ENCODE data around the gene GJB4.
"Not testable (repeated sequence)": the region's sequence is repeated elsewhere in the genome, so short reads cannot be mapped to it uniquely, and the experiment has no call there.

Gene GJB4

DNA sequence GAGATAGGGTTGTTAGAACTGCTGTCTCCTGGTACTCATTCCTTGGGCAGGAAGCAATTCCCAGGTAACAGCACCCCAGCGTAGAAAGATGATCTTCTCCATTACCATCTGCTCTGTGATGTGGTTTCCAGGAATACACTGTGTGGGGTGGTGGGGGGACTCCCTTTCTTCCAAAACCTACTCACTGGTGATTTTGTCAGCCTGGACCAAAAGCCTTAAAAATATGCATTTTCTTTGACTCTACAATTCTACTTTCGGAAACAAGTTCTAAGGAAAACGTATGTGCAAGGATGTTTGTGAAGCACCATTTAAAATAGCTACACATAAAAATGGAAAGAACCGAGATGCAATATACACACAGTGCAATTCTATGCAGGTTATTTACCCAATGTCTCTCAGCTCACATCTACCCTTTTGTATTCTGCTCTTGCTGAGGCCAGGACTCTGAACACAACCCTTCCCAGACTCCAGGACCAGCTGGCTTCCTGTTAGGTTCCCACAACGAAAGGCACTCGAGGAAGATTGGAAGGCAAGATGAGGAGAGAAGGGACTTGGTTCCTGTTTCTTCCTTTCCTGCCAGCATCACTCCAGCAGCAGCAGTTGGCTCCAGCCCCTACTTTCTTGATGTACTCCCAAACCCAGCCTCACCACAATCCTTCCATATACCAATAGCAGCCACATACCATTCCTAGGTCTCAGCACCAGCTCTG lies 37.7 kb upstream of the GJB4 start:
- Histone ChIP-seq H3K27ac (no peak overlapping the region), H3K4me3 (no peak overlapping the region), H3K9ac (ENCODE audit: insufficient read length) (no peak overlapping the region), H3K36me3 (ENCODE audit: insufficient read depth, low read length) (no peaks in the 10 kb centered on the region), H3K9me3 (ENCODE audit: low read depth, low read length) (no peaks in the 10 kb centered on the region)
- TF ChIP-seq POLR2AphosphoS5 (IDR thresholded peaks at IDR 0.05; ENCODE audit: borderline replicate concordance, low read depth, low read length) (no peak), EZH2 (IDR thresholded peaks at IDR 0.05) (no peak), FOXP2 (optimal IDR thresholded peaks at IDR 0.05; ENCODE audit: control extremely low read depth, extremely low read length, insufficient read depth) (no peak)
- DNase-seq (ENCODE audit: low read depth, low spot score) = no peak

DNA sequence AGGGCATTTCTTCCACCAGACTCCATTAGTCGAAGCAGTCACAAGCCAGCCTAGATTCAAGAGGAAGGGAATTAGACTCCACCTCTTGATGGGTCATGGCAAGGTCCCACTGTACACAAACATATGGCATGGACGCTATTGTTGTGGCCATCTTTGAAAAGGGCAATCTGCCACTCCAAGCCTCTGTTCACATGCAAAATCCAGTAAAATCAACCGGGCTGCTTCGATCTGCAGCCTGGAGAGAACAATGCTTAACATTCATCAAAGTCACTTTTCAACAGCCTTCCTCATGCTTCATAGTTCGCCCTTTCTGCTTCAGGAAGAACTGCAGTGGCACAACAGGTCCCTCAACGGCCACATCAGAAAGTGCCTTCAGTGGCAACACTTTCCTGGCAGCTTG lies 32.7 kb upstream of the GJB4 start:
- Histone ChIP-seq H3K4me3 (no peak overlapping the region), H3K27ac (no peak overlapping the region), H3K9ac (ENCODE audit: insufficient read length) (no peak overlapping the region), H3K9me3 (ENCODE audit: low read depth, low read length) (no peaks in the 10 kb centered on the region), H3K36me3 (ENCODE audit: insufficient read depth, low read length) (no peaks in the 10 kb centered on the region)
- no peak for DNase-seq (ENCODE audit: low read depth, low spot score)
- no peak for TF ChIP-seq FOXP2 (optimal IDR thresholded peaks at IDR 0.05; ENCODE audit: control extremely low read depth, extremely low read length, insufficient read depth)

DNA sequence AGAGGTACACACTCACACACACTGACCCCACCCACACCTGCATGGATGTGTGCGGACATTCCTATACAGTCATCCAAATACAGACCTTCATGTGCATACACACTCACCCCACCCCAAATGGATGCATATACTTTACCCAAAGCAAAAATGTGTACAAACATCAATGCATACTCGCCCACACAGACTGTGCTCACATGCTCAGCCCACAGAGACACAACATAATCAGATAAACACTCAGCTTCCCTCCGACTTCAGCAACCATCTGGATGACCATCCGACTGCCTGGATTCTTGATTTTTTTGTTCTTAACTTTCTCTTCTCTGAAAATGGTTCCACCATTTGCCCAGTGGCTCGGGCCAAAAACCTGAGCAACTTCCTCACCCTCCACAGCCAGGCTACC lies 29.1 kb upstream of the GJB4 start:
- Histone ChIP-seq H3K27ac (no peak overlapping the region), H3K9me3 (ENCODE audit: low read depth, low read length) (no peaks in the 10 kb centered on the region), H3K9ac (ENCODE audit: insufficient read length) (no peak overlapping the region), H3K36me3 (ENCODE audit: insufficient read depth, low read length) (no peaks in the 10 kb centered on the region), H3K4me3 (no peak overlapping the region)
- TF ChIP-seq POLR2AphosphoS5 (IDR thresholded peaks at IDR 0.05; ENCODE audit: borderline replicate concordance, low read depth, low read length) = no peak
- TF ChIP-seq FOXP2 (optimal IDR thresholded peaks at IDR 0.05; ENCODE audit: control extremely low read depth, extremely low read length, insufficient read depth) = no peak
- no peak for TF ChIP-seq EZH2 (IDR thresholded peaks at IDR 0.05)
- no peak for DNase-seq (ENCODE audit: low read depth, low spot score)

DNA sequence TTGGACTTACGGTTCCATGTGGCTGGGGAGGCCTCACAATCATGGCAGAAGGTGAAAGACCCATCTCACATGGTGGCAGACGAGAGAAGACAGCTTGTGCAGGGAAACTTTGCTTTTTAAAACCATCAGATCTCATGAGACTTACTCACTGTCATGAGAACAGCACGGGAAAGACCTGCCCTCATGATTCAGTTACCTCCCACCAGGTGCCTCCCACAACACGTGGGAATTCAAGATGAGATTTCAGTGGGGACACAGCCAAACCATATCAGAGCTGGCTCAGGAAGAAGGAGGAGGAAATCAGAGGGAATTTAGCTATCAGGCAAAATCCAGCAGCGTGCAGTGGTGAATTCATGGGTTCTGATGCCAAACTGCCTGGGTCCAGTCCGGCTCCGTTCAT lies 26.7 kb upstream of the GJB4 start:
- not testable (repeated sequence) for H3K9me3 ChIP-seq (ENCODE audit: low read depth, low read length); H3K4me3 ChIP-seq; H3K9ac ChIP-seq (ENCODE audit: insufficient read length); H3K27ac ChIP-seq; DNase-seq (ENCODE audit: low read depth, low spot score); H3K36me3 ChIP-seq (ENCODE audit: insufficient read depth, low read length)

DNA sequence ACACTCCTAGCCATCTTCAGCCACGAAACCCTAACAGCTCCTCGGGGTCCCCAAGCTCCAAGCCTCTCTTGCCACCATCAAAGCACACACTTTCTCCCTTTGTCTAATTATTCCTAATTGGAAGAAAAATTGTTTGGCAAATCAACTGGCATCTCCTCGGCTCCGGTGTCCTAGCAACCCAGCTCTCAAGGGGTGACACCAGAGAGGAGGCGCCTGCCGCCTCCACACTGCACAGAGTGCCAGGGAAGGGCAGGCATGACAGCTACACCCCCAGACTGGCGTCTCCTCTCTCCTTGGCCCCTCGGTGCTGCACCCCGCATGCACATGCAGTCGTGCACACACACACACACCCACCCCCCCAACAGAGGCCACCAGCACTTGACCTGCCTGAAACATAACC lies 22.8 kb upstream of the GJB4 start:
- Histone ChIP-seq H3K27ac (no peak overlapping the region), H3K9me3 (ENCODE audit: low read depth, low read length) (no peaks in the 10 kb centered on the region), H3K4me3 (no peak overlapping the region), H3K36me3 (ENCODE audit: insufficient read depth, low read length) (no peaks in the 10 kb centered on the region), H3K9ac (ENCODE audit: insufficient read length) (no peak overlapping the region)
- TF ChIP-seq POLR2AphosphoS5 (IDR thresholded peaks at IDR 0.05; ENCODE audit: borderline replicate concordance, low read depth, low read length) (no peak), EZH2 (IDR thresholded peaks at IDR 0.05) (no peak), FOXP2 (optimal IDR thresholded peaks at IDR 0.05; ENCODE audit: control extremely low read depth, extremely low read length, insufficient read depth) (no peak)
- DNase-seq (ENCODE audit: low read depth, low spot score) = no peak

DNA sequence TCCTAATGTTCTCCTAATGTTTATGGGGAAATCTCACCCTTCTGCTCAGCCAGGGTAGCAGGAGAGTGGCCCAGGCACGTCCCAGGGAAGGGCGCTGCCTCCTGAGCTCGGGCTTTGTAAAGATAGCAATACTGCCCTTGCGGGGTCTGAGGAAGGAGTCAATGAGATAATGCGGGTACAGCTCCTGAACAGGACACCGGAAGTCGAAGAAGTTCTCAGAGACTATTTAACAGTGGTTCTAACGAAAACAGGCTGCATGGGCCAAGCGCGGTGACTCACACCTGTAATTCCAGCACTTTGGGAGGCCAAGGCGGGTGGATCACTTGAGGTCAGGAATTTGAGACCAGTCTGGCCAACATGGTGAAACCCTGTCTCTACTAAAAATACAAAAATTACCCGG lies 22.3 kb upstream of the GJB4 start:
- H3K27ac ChIP-seq; H3K4me3 ChIP-seq; H3K9me3 ChIP-seq (ENCODE audit: low read depth, low read length); H3K36me3 ChIP-seq (ENCODE audit: insufficient read depth, low read length); H3K9ac ChIP-seq (ENCODE audit: insufficient read length); DNase-seq (ENCODE audit: low read depth, low spot score): not testable (repeated sequence)

DNA sequence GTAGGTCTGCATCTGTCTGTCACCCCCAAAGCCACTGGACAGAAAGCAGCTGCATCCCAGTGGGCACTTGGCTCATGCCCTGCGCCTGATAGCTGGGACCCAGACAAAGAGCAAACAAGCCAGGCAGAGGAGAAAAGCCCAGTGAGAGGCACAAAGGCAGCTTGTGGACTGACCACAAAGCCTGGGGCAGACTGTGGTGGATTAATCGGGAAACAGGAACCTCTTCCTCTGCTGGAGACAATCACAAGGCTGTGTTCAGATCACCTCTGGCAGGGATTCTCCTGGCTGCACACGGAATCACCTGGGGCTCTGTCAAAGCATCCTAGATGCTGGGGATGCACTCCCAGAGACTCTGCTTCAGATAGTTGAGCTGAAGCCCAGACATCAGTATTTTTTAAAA lies 19.9 kb upstream of the GJB4 start:
- no peak for TF ChIP-seq POLR2AphosphoS5 (IDR thresholded peaks at IDR 0.05; ENCODE audit: borderline replicate concordance, low read depth, low read length)
- no peak for TF ChIP-seq FOXP2 (optimal IDR thresholded peaks at IDR 0.05; ENCODE audit: control extremely low read depth, extremely low read length, insufficient read depth)
- no peak for TF ChIP-seq EZH2 (IDR thresholded peaks at IDR 0.05)
- H3K9ac ChIP-seq (ENCODE audit: insufficient read length) = no peak overlapping the region
- no peak overlapping the region for H3K4me3 ChIP-seq
- H3K9me3 ChIP-seq (ENCODE audit: low read depth, low read length) = no peaks in the 10 kb centered on the region
- DNase-seq (ENCODE audit: low read depth, low spot score) = no peak
- H3K36me3 ChIP-seq (ENCODE audit: insufficient read depth, low read length) = no peaks in the 10 kb centered on the region
- H3K27ac ChIP-seq = no peak overlapping the region

DNA sequence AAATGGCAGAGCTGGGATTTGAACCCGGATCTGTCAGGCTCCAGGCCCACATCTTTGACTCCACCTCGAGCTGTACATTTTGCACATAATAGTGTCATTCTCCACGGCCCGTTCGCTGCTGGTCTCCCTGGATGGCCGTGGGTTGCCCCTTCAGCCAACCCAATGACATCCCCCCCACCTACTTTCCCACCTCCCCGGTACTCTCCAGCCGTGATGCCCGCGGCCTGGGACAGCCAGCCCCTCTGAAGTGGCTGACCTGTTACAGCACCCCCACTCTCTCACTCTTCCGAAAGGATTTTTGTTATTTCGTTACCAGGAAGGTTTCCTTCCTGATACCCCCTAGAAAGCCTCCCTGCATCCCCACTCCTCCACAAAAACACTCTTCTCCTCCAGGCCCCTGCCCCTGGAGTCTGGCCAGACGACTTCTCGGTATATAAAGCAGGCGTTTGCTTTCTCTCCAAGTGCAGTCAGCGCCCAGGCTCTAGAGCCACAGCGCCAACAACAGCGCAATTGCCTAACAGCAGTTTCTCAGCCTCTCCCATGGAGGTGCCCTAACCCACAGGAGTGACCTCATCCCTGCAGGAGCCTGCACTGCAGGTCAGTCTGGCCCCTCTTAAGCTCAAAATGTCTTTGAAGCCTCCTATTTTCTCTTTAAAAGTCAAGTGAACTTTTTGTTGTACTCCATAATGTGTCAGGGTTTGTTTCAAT lies 19.2 kb upstream of the GJB4 start:
- no peak overlapping the region for H3K9ac ChIP-seq (ENCODE audit: insufficient read length)
- TF ChIP-seq EZH2 (IDR thresholded peaks at IDR 0.05) = no peak
- TF ChIP-seq FOXP2 (optimal IDR thresholded peaks at IDR 0.05; ENCODE audit: control extremely low read depth, extremely low read length, insufficient read depth) = no peak
- no peak for TF ChIP-seq POLR2AphosphoS5 (IDR thresholded peaks at IDR 0.05; ENCODE audit: borderline replicate concordance, low read depth, low read length)
- no peaks in the 10 kb centered on the region for H3K9me3 ChIP-seq (ENCODE audit: low read depth, low read length)
- DNase-seq (ENCODE audit: low read depth, low spot score) = no peak
- no peak overlapping the region for H3K27ac ChIP-seq
- no peak overlapping the region for H3K4me3 ChIP-seq
- no peaks in the 10 kb centered on the region for H3K36me3 ChIP-seq (ENCODE audit: insufficient read depth, low read length)

DNA sequence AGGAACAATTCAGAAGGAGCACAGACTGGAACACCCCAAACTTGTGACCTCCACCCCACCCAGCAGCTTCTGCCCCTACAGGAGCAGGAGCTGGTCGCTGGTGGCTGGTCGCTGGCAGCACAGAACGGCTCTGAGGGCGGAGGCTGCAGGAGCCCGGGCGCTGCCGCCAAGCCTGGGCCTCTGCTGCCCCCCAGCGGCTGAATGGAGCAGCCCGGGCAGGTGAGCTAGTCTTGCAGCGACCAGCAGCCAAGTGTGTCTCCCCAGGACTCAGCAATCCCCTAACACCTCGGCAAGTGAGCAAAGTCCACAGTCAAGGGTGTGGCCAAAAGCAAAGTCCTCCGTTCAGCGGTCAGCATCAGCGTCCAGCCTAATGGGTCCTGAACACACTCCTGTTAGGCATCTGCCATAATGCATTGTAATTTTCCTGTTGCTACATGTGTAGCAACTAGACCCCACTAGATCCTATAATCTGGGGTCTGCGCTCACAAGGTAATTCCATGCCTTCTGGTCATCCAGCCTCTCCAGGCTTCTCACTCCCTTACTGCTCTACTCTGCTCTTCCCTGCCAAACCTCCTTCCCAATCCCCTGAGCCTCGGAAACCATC lies 16.8 kb upstream of the GJB4 start:
- Histone ChIP-seq H3K9ac (ENCODE audit: insufficient read length) (no peak overlapping the region), H3K4me3 (no peak overlapping the region), H3K36me3 (ENCODE audit: insufficient read depth, low read length) (no peaks in the 10 kb centered on the region), H3K27ac (no peak overlapping the region), H3K9me3 (ENCODE audit: low read depth, low read length) (no peaks in the 10 kb centered on the region)
- DNase-seq (ENCODE audit: low read depth, low spot score) = no peak
- no peak for TF ChIP-seq EZH2 (IDR thresholded peaks at IDR 0.05)
- no peak for TF ChIP-seq POLR2AphosphoS5 (IDR thresholded peaks at IDR 0.05; ENCODE audit: borderline replicate concordance, low read depth, low read length)
- TF ChIP-seq FOXP2 (optimal IDR thresholded peaks at IDR 0.05; ENCODE audit: control extremely low read depth, extremely low read length, insufficient read depth) = no peak
